MM.1S (cell line): ENCODE results near the gene KIAA1958.

ENCODE experiments used
- DNase-seq: peaks from one replicate; pipeline ENCODE4 v3.0.0-alpha.2; 2015
- H2AFZ ChIP-seq: fragments of 300-600 bp; sonication (generic); 2 replicates; pipeline ENCODE4 v1.6.0; 2016; ENCODE audit warnings: antibody characterized with exemption, low read length
- H3F3A ChIP-seq: fragments of 300-600 bp; sonication (generic); 2 replicates; pipeline ENCODE4 v1.6.1; 2016; ENCODE audit warnings: mild to moderate bottlenecking, antibody characterized with exemption, low read length, moderate library complexity, mixed read lengths; ENCODE audit not compliant: insufficient read depth
- H3K27ac ChIP-seq: fragments of 300-600 bp; sonication (generic); 2 replicates; pipeline ENCODE4 v1.5.1; 2016; ENCODE audit warnings: mild to moderate bottlenecking, low read length
- H3K27me3 ChIP-seq: fragments of 300-600 bp; sonication (generic); replicated peaks from 2 replicates; pipeline ENCODE4 v1.6.0; 2016; ENCODE audit warnings: low read length; ENCODE audit not compliant: insufficient read depth
- H3K36me3 ChIP-seq: fragments of 300-600 bp; sonication (generic); replicated peaks from 2 replicates; pipeline ENCODE4 v1.6.1; 2016; ENCODE audit warnings: mild to moderate bottlenecking, low read length, mixed read lengths; ENCODE audit not compliant: insufficient read depth
- H3K4me1 ChIP-seq: fragments of 300-600 bp; sonication (generic); 2 replicates; pipeline ENCODE4 v1.6.1; 2016; ENCODE audit warnings: low read length, mixed read lengths
- H3K4me2 ChIP-seq: fragments of 300-600 bp; sonication (generic); 2 replicates; pipeline ENCODE4 v1.6.0; 2016; ENCODE audit warnings: low read depth, low read length
- H3K4me3 ChIP-seq: fragments of 300-600 bp; sonication (generic); 2 replicates; pipeline ENCODE4 v1.5.1; 2016; ENCODE audit warnings: low read length, mixed read lengths
- H3K79me2 ChIP-seq: fragments of 300-600 bp; sonication (generic); 2 replicates; pipeline ENCODE4 v1.6.1; 2016; ENCODE audit warnings: mixed run types, low read length, mixed read lengths
- H3K9ac ChIP-seq: fragments of 300-600 bp; sonication (generic); 2 replicates; pipeline ENCODE4 v1.6.1; 2016; ENCODE audit warnings: low read length, mixed read lengths
- H3K9me2 ChIP-seq: fragments of 300-600 bp; sonication (generic); replicated peaks from 2 replicates; pipeline ENCODE4 v1.6.1; 2016; ENCODE audit warnings: mild to moderate bottlenecking, low read length, mixed read lengths; ENCODE audit not compliant: insufficient read depth
- H3K9me3 ChIP-seq: fragments of 300-600 bp; sonication (generic); replicated peaks from 2 replicates; pipeline ENCODE4 v1.6.1; 2016; ENCODE audit warnings: mild to moderate bottlenecking, low read length, mixed read lengths; ENCODE audit not compliant: insufficient read depth
- H4K20me1 ChIP-seq: fragments of 300-600 bp; sonication (generic); 2 replicates; pipeline ENCODE4 v1.6.1; 2016; ENCODE audit warnings: mild to moderate bottlenecking, low read length, moderate library complexity, mixed read lengths; ENCODE audit not compliant: insufficient read depth
- CTCF ChIP-seq: fragments of 300-600 bp; sonication (generic); IDR thresholded peaks from 2 replicates; pipeline ENCODE4 v1.5.1; 2016; ENCODE audit warnings: antibody characterized with exemption, low read length, mixed read lengths
- EZH2 ChIP-seq: fragments of 300-600 bp; sonication (generic); optimal IDR thresholded peaks from 2 replicates; pipeline ENCODE3; 2017; ENCODE audit warnings: low read depth, mild to moderate bottlenecking, antibody characterized with exemption, low read length, mixed read lengths
- EZH2phosphoT487 ChIP-seq: fragments of 300-600 bp; sonication (generic); IDR thresholded peaks from 2 replicates; pipeline ENCODE4 v1.6.1; 2018; ENCODE audit warnings: antibody characterized with exemption, low read length

Gene KIAA1958

GRCh38 chr9:112574008-112574407 is 87.4 kb downstream of the KIAA1958 start:
- H3K4me1 ChIP-seq = no peaks in the 10 kb centered on the region
- H3K27ac ChIP-seq = no peak overlapping the region
- TF ChIP-seq EZH2phosphoT487 (no peak), EZH2 (no peak), CTCF (no peak)
- no peak overlapping the region for H3K4me2 ChIP-seq
- H3K9me2 ChIP-seq = no peaks in the 10 kb centered on the region
- no peak overlapping the region for H3K4me3 ChIP-seq
- no peaks in the 10 kb centered on the region for H3K36me3 ChIP-seq
- H3K9ac ChIP-seq = no peak overlapping the region
- H3K27me3 ChIP-seq = no peaks in the 10 kb centered on the region
- no peaks in the 10 kb centered on the region for H3K79me2 ChIP-seq
- no peak overlapping the region for H2AFZ ChIP-seq
- H3F3A ChIP-seq = no peaks in the 10 kb centered on the region
- no peaks in the 10 kb centered on the region for H3K9me3 ChIP-seq
- no peaks in the 10 kb centered on the region for H4K20me1 ChIP-seq
- DNase-seq = no peak

- no peaks in the 10 kb centered on the region for H3K79me2 ChIP-seq
- no peaks in the 10 kb centered on the region for H3F3A ChIP-seq
- H3K9ac ChIP-seq = no peak overlapping the region
- TF ChIP-seq CTCF (no peak), EZH2phosphoT487 (no peak), EZH2 (no peak)
- no peaks in the 10 kb centered on the region for H3K36me3 ChIP-seq
- H3K27me3 ChIP-seq = no peaks in the 10 kb centered on the region
- no peaks in the 10 kb centered on the region for H3K9me2 ChIP-seq
- H3K4me1 ChIP-seq = no peaks in the 10 kb centered on the region
- no peaks in the 10 kb centered on the region for H4K20me1 ChIP-seq
- H3K4me2 ChIP-seq = no peak overlapping the region
- H3K4me3 ChIP-seq = no peak overlapping the region
- no peak for DNase-seq
- no peaks in the 10 kb centered on the region for H3K9me3 ChIP-seq
- H3K27ac ChIP-seq = no peak overlapping the region
- H2AFZ ChIP-seq = no peak overlapping the region
Observed at GRCh38 chr9:112575107-112575506, 88.5 kb downstream of the KIAA1958 start.

- no peaks in the 10 kb centered on the region for H3K79me2 ChIP-seq
- H3K9me3 ChIP-seq = no peaks in the 10 kb centered on the region
- no peak for DNase-seq
- H3K4me3 ChIP-seq = no peak overlapping the region
- H3K4me2 ChIP-seq = no peak overlapping the region
- H3K27ac ChIP-seq = no peak overlapping the region
- H3K9me2 ChIP-seq = no peaks in the 10 kb centered on the region
- H3K36me3 ChIP-seq = no peaks in the 10 kb centered on the region
- TF ChIP-seq EZH2 (no peak), CTCF (no peak), EZH2phosphoT487 (no peak)
- H3K4me1 ChIP-seq = no peaks in the 10 kb centered on the region
- H4K20me1 ChIP-seq = no peaks in the 10 kb centered on the region
- no peak overlapping the region for H3K9ac ChIP-seq
- no peaks in the 10 kb centered on the region for H3K27me3 ChIP-seq
- H2AFZ ChIP-seq = no peak overlapping the region
- no peaks in the 10 kb centered on the region for H3F3A ChIP-seq
Observed at GRCh38 chr9:112581469-112582176, 95.0 kb downstream of the KIAA1958 start.
